Mononuclear cell (primary cell): Measurements from ENCODE around the gene AKR1C2. TPM values are rescaled to one million over a fixed set of nuclear protein-coding genes. Genes with fewer than 3 reads are reported as not detected.
"Not testable (repeated sequence)": the region's sequence is repeated elsewhere in the genome, so short reads cannot be mapped to it uniquely, and the experiment has no call there.

Experiments
- H3K27me3 ChIP-seq: 2 replicates; pipeline ENCODE4 v1.6.0; 2011; ENCODE audit warnings: low read length, control low read depth; ENCODE audit not compliant: insufficient read depth
- H3K4me1 ChIP-seq: 2 replicates; pipeline ENCODE4 v1.5.1; 2011; ENCODE audit warnings: mild to moderate bottlenecking, low read length, control low read depth; ENCODE audit not compliant: insufficient read depth
- H3K4me3 ChIP-seq: 2 replicates; pipeline ENCODE4 v1.5.1; 2011; ENCODE audit warnings: mild to moderate bottlenecking, low read length, moderate library complexity
- H3K9me3 ChIP-seq: 2 replicates; pipeline ENCODE4 v1.5.1; 2011; ENCODE audit warnings: low read depth, mild to moderate bottlenecking, control low read depth, low read length
- total RNA-seq: library from RNA; depleted of rRNA; stranded (reverse); fragments of >200 nt; gene quantifications from one replicate; pipeline ENCODE4 v1.2.3, GENCODE V29; 2012

The AKR1C2 gene
- total RNA-seq, 1 donor = 0.21 TPM

GRCh38 chr10:4984223-4984622 is 19.4 kb downstream of the AKR1C2 start:
- no peaks in the 10 kb centered on the region for H3K9me3 ChIP-seq
- H3K4me1 ChIP-seq = no peaks in the 10 kb centered on the region
- H3K4me3 ChIP-seq = no peak overlapping the region
- H3K27me3 ChIP-seq = no peaks in the 10 kb centered on the region

GRCh38 chr10:4983615-4984216 is 19.9 kb downstream of the AKR1C2 start:
- Histone ChIP-seq H3K27me3 (no peaks in the 10 kb centered on the region), H3K9me3 (no peaks in the 10 kb centered on the region), H3K4me1 (no peaks in the 10 kb centered on the region), H3K4me3 (no peak overlapping the region)

- Histone ChIP-seq H3K4me1 (no peaks in the 10 kb centered on the region), H3K9me3 (no peaks in the 10 kb centered on the region), H3K27me3 (no peaks in the 10 kb centered on the region), H3K4me3 (no peak overlapping the region)
Observed at GRCh38 chr10:4982764-4983226, 20.9 kb downstream of the AKR1C2 start.

GRCh38 chr10:4981722-4982471 is 21.8 kb downstream of the AKR1C2 start:
- Histone ChIP-seq H3K4me3 (no peak overlapping the region), H3K4me1 (no peaks in the 10 kb centered on the region), H3K27me3 (no peaks in the 10 kb centered on the region), H3K9me3 (no peaks in the 10 kb centered on the region)

- Histone ChIP-seq H3K9me3 (no peaks in the 10 kb centered on the region), H3K4me1 (no peaks in the 10 kb centered on the region), H3K27me3 (no peaks in the 10 kb centered on the region), H3K4me3 (no peak overlapping the region)
Observed at GRCh38 chr10:4980793-4981192, 22.9 kb downstream of the AKR1C2 start.

- no peaks in the 10 kb centered on the region for H3K27me3 ChIP-seq
- H3K4me3 ChIP-seq = no peak overlapping the region
- no peaks in the 10 kb centered on the region for H3K4me1 ChIP-seq
- H3K9me3 ChIP-seq = no peaks in the 10 kb centered on the region
Observed at GRCh38 chr10:4978870-4979269, 24.8 kb downstream of the AKR1C2 start.

DNA sequence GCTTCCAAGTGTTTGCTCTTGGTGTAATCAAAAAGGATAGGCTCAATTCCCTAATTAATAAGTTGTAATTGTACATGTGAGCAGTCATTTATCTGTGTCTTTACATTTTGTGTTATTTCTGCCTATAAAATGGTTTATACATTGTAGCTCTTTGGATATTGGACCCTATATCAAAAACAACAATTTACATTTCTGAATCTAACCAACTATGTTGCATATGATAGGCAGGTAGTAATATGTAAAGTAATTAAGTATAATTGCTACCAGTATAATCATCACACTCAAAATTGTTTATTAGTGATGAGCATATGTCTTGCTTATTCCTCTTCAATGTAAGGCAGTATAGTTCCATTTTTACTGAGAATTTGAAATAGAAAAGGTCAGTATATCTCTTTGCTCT is 26.6 kb downstream of the AKR1C2 start:
- H3K27me3 ChIP-seq = no peaks in the 10 kb centered on the region
- no peaks in the 10 kb centered on the region for H3K4me1 ChIP-seq
- no peaks in the 10 kb centered on the region for H3K9me3 ChIP-seq
- H3K4me3 ChIP-seq = no peak overlapping the region

DNA sequence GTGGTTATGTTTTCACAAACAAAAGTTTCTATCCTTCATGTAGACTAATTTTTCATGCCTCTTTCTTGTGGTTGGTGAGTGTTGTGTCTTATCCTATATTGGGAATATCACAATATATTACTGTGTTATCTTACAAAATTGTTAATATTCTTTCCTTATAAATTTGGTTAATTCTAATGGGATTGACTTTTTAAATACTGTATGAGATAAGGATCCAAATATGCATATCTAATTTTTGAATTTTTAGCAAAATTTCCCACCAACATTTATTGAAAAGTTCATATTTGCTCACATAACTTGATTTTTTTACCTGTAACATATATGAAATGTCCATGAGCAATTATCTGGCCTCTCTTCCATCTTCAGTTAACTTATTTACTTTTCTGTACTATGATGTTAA is 29.3 kb downstream of the AKR1C2 start:
- H3K4me3 ChIP-seq, H3K4me1 ChIP-seq, H3K9me3 ChIP-seq, H3K27me3 ChIP-seq: not testable (repeated sequence)

- not testable (repeated sequence) for H3K4me3 ChIP-seq, H3K4me1 ChIP-seq, H3K9me3 ChIP-seq, H3K27me3 ChIP-seq
Observed at GRCh38 chr10:4973294-4973693, 30.4 kb downstream of the AKR1C2 start.

DNA sequence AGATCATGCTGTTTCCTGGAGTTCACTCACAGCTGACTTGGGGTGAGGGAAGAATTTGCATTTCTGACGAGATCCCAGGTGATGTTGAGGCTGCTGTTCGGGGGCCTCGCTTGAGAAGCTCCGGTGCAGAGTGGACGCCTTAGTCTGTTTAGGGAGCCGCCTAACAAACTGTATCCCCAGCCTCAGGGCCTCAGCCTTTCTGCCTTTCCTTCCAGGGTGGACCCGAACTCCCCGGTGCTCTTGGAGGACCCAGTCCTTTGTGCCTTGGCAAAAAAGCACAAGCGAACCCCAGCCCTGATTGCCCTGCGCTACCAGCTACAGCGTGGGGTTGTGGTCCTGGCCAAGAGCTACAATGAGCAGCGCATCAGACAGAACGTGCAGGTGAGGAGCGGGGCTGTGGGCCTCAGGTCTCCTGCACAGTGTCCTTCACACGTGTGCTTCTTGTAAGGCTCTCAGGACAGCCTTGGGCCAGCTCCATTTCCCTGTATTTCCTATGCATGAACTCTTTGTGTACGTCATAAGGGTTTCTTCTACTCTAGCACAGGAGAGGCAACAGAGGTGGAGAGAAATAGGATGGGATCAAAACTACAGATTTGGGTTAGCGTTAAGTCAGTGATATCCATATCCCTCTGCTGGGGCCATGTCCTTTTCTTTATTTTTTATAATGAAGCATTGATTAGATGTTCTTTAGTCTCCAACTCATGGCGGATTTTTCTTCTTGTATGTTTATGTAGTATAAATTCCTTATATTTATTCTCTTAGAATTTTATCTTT is 31.1 kb downstream of the AKR1C2 start:
- H3K4me3 ChIP-seq, H3K27me3 ChIP-seq, H3K4me1 ChIP-seq, H3K9me3 ChIP-seq: not testable (repeated sequence)

GRCh38 chr10:4970362-4970761 is 33.3 kb downstream of the AKR1C2 start:
- not testable (repeated sequence) for H3K9me3 ChIP-seq, H3K4me3 ChIP-seq, H3K27me3 ChIP-seq, H3K4me1 ChIP-seq

- H3K4me1 ChIP-seq, H3K27me3 ChIP-seq, H3K4me3 ChIP-seq: not testable (repeated sequence)
Observed at GRCh38 chr10:4969289-4969688, 34.4 kb downstream of the AKR1C2 start.

DNA sequence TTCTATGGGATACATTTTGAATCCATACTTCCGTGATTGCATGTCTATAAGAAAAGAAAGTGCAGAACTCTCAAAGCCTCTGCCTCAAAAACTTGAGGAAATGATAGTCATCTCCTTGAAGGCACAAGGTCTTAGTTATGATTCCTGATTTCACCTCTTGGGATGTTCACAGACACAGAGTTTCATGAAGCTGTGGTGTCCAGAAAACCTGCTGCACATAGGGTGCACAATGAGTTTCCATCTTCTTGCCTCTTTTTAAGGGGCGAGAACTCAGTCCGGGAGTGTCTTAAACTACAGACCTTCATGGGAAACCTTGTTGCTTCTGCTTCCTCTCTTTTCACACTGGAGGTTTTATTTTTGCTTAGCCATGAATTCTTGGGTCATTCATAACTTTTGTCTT is 36.5 kb downstream of the AKR1C2 start:
- H3K9me3 ChIP-seq, H3K4me3 ChIP-seq, H3K27me3 ChIP-seq, H3K4me1 ChIP-seq: not testable (repeated sequence)

More at GRCh38 chr10:4969289-4969688, 34.4 kb downstream of the AKR1C2 start:
- H3K9me3 ChIP-seq = not testable (repeated sequence)

GRCh38 chr10:4965763-4966162 is 37.9 kb downstream of the AKR1C2 start:
- not testable (repeated sequence) for H3K4me3 ChIP-seq, H3K27me3 ChIP-seq, H3K9me3 ChIP-seq, H3K4me1 ChIP-seq

DNA sequence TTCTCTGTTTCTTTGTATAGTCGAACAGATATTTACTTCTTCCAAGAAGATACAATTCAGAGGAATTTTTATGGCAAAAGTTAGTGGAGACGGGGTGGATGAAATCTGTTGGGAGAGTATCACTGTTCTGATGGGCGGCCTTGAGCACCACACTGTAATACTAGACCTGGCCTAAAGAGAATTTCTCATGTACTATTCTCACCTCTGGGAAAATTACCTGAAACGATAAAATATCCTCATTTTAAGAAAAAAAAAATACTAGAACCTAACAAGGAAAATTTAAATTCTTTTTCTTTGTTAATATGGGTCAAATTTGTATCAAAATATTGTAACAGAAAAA is 39.9 kb downstream of the AKR1C2 start:
- H3K27me3 ChIP-seq, H3K9me3 ChIP-seq, H3K4me1 ChIP-seq, H3K4me3 ChIP-seq: not testable (repeated sequence)
